DOHH2 (cell line): Measurements from ENCODE around the gene PTGR1.
A peak's percentile ranks its signal among the peaks of the same experiment; 100 is the strongest.

ENCODE experiments used
- H3F3A ChIP-seq: fragments of 200-600 bp; sonication (generic), shearing (Covaris generic); 2 replicates; pipeline ENCODE4 v1.6.0; 2016; ENCODE audit warnings: antibody characterized with exemption, mild to moderate bottlenecking; ENCODE audit not compliant: control insufficient read depth, insufficient read depth
- H3K27ac ChIP-seq: fragments of 200-600 bp; sonication (generic); 2 replicates; pipeline ENCODE4 v1.5.1; 2014; ENCODE audit warnings: low read depth, mild to moderate bottlenecking, low read length, moderate library complexity
- H3K27me3 ChIP-seq: fragments of 200-600 bp; sonication (generic); 2 replicates; pipeline ENCODE4 v1.6.1; 2014; ENCODE audit warnings: mild to moderate bottlenecking, low read length, mixed read lengths; ENCODE audit not compliant: control insufficient read depth
- H3K36me3 ChIP-seq: fragments of 200-600 bp; sonication (generic); 2 replicates; pipeline ENCODE4 v1.6.1; 2014; ENCODE audit warnings: mild to moderate bottlenecking, low read length, moderate library complexity, mixed read lengths; ENCODE audit not compliant: control insufficient read depth
- H3K4me1 ChIP-seq: fragments of 200-600 bp; sonication (generic); 2 replicates; pipeline ENCODE4 v1.6.1; 2014; ENCODE audit warnings: mild to moderate bottlenecking, low read length, mixed read lengths; ENCODE audit not compliant: control insufficient read depth
- H3K4me2 ChIP-seq: fragments of 200-600 bp; sonication (generic); 2 replicates; pipeline ENCODE4 v1.6.0; 2014; ENCODE audit warnings: mild to moderate bottlenecking, low read length, moderate library complexity
- H3K4me3 ChIP-seq: fragments of 200-600 bp; sonication (generic); 2 replicates; pipeline ENCODE4 v1.5.1; 2014; ENCODE audit warnings: mild to moderate bottlenecking, low read length, mixed read lengths
- H3K79me2 ChIP-seq: fragments of 200-600 bp; sonication (generic); 2 replicates; pipeline ENCODE4 v1.6.1; 2014; ENCODE audit warnings: mild to moderate bottlenecking, low read length, mixed read lengths; ENCODE audit not compliant: control insufficient read depth
- H3K9me2 ChIP-seq: fragments of 200-600 bp; sonication (generic); replicated peaks from 2 replicates; pipeline ENCODE4 v1.6.1; 2014; ENCODE audit warnings: mild to moderate bottlenecking, low read length, mixed read lengths; ENCODE audit not compliant: control insufficient read depth
- H3K9me3 ChIP-seq: fragments of 200-600 bp; sonication (generic); 2 replicates; pipeline ENCODE4 v1.6.1; 2014; ENCODE audit warnings: antibody characterized with exemption, low read length, mixed read lengths; ENCODE audit not compliant: control insufficient read depth, insufficient read depth
- H4K20me1 ChIP-seq: fragments of 200-600 bp; sonication (generic); 2 replicates; pipeline ENCODE4 v1.6.0; 2014; ENCODE audit warnings: low read depth, mild to moderate bottlenecking, antibody characterized with exemption, low read length, moderate library complexity; ENCODE audit not compliant: control insufficient read depth, insufficient read depth
- CTCF ChIP-seq: fragments of 200-600 bp; sonication (generic); IDR thresholded peaks from one replicate; pipeline ENCODE4 v1.5.1; 2014; ENCODE audit warnings: antibody characterized with exemption, mild to moderate bottlenecking, low read depth, low read length; ENCODE audit not compliant: poor library complexity, severe bottlenecking
- EZH2phosphoT487 ChIP-seq: fragments of 200-600 bp; sonication (generic); IDR thresholded peaks from 2 replicates; pipeline ENCODE4 v1.6.1; 2017; ENCODE audit warnings: borderline replicate concordance, mild to moderate bottlenecking, antibody characterized with exemption, low read length, moderate library complexity, mixed read lengths

PTGR1 gene

GRCh38 chr9:111525056-111525977, 74.1 kb downstream of the PTGR1 start, which contains the start of gene ZNF483:
Gene ZNF483, plus strand, starts transcription at chr9:111525179. Its CDS starts 2,217 bp downstream, at chr9:111527396.
- Histone ChIP-seq H3K27ac (no peak within 1 kb of the TSS), H3K4me1 (peaks cover 6% of the 10 kb centered on the region), H3K27me3 (peaks cover 11% of the 10 kb centered on the region), H3K9me2 (no peaks in the 10 kb centered on the region), H3K4me3 (peak within 1 kb of the TSS; percentile 78), H3K79me2 (no peaks in the 10 kb centered on the region), H3K9me3 (no peaks in the 10 kb centered on the region), H3K36me3 (no peaks in the 10 kb centered on the region), H4K20me1 (no peaks in the 10 kb centered on the region), H3K4me2 (peak within 1 kb of the TSS; percentile 79), H3F3A (no peaks in the 10 kb centered on the region)
- TF ChIP-seq CTCF (no peak), EZH2phosphoT487 (no peak)

GRCh38 chr9:111524731-111525055, 74.8 kb downstream of the PTGR1 start:
- no peak overlapping the region for H3K27ac ChIP-seq

GRCh38 chr9:111516061-111516465, 83.4 kb downstream of the PTGR1 start:
- no peaks in the 10 kb centered on the region for H3K9me3 ChIP-seq
- H3K9me2 ChIP-seq = no peaks in the 10 kb centered on the region
- no peak overlapping the region for H3K27ac ChIP-seq
- H3K4me3 ChIP-seq = no peak overlapping the region
- no peak for TF ChIP-seq CTCF
- no peak for TF ChIP-seq EZH2phosphoT487
- H3K79me2 ChIP-seq = no peaks in the 10 kb centered on the region
- H3K36me3 ChIP-seq = no peaks in the 10 kb centered on the region
- no peaks in the 10 kb centered on the region for H4K20me1 ChIP-seq
- H3F3A ChIP-seq = no peaks in the 10 kb centered on the region
- H3K27me3 ChIP-seq = no peaks in the 10 kb centered on the region
- H3K4me1 ChIP-seq = peaks cover 6% of the 10 kb centered on the region
- peak overlapping the region; percentile 26; the same call in 1 of the 2 replicates for H3K4me2 ChIP-seq

More at GRCh38 chr9:111524731-111525055, 74.8 kb downstream of the PTGR1 start:
- peak overlapping the region; percentile 79 for H3K4me2 ChIP-seq
- peaks cover 6% of the 10 kb centered on the region for H3K4me1 ChIP-seq
- TF ChIP-seq EZH2phosphoT487 = no peak
- no peak for TF ChIP-seq CTCF
- no peaks in the 10 kb centered on the region for H4K20me1 ChIP-seq
- H3K36me3 ChIP-seq = no peaks in the 10 kb centered on the region
- peaks cover 11% of the 10 kb centered on the region for H3K27me3 ChIP-seq
- no peaks in the 10 kb centered on the region for H3K79me2 ChIP-seq
- no peaks in the 10 kb centered on the region for H3F3A ChIP-seq
- H3K9me2 ChIP-seq = no peaks in the 10 kb centered on the region
- H3K4me3 ChIP-seq = peak overlapping the region; percentile 78
- H3K9me3 ChIP-seq = no peaks in the 10 kb centered on the region
